Measurements from ENCODE around the gene TKTL1.

The TKTL1 gene

DNA sequence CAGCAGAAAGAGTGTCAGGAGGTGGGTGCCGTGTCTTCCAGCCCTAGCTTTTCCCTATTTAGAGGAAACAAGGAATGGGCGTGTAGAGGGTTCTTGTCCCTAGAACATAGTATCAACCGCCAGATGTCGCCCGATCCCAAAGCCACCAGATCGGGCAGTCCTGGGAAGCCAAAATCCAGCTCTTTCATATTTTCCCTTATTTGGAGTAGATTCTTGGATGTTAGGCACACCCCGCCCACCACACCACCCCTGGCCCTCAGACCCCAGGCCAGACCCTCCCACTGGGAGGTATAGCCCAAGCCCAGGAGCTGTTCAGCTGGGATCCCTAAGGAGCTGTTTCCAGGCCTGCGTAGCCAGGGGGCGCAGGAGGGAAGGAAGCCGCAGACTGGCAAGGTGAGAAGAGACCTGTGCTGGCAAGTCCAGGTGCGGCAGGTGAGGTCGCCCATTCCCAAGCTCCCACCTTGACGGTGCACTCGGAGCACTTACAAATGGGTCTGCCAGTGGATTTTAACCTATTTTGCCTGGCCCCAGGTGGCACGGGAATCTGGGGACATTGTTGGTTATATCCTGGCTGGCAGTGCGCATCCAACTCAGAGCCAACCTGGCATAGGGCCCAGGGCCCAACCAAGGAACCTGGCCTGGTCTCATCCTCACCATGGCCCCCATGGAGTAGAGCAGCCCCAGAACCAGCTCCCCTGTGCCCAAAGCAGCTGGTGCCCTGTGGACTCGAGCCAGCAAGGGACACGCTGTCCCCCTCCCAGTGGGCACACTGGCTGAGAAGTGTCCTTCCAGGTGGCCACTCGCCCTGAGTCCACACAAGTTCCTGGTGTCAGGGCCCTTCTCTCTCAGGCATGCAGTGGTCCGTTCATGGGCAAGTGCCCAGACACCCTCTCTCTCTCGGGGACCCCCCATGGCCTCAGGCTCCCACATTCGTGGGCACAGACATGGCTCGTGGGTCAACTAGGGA lies 78.0 kb downstream of the TKTL1 start:
- peak; percentile 44 for TF ChIP-seq CTCF (IDR thresholded peaks at IDR 0.05; ENCODE audit: low read depth, low read length, missing control alignments)
- H3K4me3 ChIP-seq (ENCODE audit: low read depth, low read length), result peak overlapping the region; percentile 59
- DNase-seq (ENCODE audit: low read depth), result no peak

DNA sequence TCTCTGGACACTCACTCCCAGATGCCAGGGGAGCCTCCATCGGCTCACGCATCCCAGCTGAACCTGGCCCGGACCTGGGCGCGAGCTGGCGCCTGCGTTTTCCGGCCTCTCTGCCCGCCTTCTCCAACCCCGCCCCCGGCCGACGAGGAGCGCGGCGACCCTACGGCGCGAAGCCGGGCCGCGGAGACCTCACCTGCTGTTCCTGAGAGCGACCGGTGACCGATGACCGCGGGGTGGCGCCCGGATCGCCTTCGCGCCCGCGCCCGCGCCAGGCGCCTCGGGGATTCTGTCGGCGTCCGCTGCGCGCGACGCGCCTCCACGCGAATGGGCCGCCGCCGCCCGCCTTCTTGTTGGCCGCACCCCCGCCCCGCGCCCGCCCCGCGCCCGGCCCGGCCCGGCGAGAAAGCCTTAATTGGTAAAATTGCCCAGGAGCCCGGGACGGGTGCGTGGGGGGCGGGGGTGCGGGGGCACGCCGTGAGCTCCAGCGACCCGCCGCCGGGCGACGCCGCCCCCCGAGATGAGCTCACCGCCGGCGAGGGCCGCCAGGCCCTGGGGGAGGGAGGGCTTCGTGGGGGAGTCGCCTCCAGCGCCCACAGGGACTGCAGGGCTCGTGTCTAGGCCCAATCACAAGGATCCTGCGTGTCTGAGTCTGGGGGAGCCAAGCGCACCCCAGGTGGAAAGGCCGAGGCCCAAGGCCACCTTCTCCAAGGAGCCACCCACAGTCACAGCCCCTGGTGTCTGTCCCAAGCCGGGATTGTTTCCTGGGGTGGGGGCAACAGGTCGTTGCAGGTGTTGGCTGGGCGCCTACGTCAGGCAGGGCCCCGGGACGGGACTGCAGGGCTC lies 78.9 kb downstream of the TKTL1 start, which contains the start of gene FLNA:
FLNA (minus strand) TSS at position 322 of the 843 bp plus-strand sequence. CDS start 3,389 bp downstream, outside the sequence.
- DNase-seq (ENCODE audit: low read depth), result no peak
- TF ChIP-seq CTCF (IDR thresholded peaks at IDR 0.05; ENCODE audit: low read depth, low read length, missing control alignments), result no peak
- H3K4me3 ChIP-seq (ENCODE audit: low read depth, low read length), result peak within 1 kb of the TSS; percentile 59

GRCh38 chrX:154375156-154375504 lies 79.5 kb downstream of the TKTL1 start:
- TF ChIP-seq CTCF (IDR thresholded peaks at IDR 0.05; ENCODE audit: low read depth, low read length, missing control alignments), result no peak
- peak overlapping the region; percentile 46 for H3K4me3 ChIP-seq (ENCODE audit: low read depth, low read length)
- DNase-seq (ENCODE audit: low read depth), result no peak

- DNase-seq (ENCODE audit: low read depth), result no peak
- no peak overlapping the region for H3K4me3 ChIP-seq (ENCODE audit: low read depth, low read length)
- no peak for TF ChIP-seq CTCF (IDR thresholded peaks at IDR 0.05; ENCODE audit: low read depth, low read length, missing control alignments)
These were observed 81.2 kb downstream of the TKTL1 start for GRCh38 chrX:154376774-154377173.

- peak overlapping the region; percentile 68 for H3K4me3 ChIP-seq (ENCODE audit: low read depth, low read length)
- no peak for TF ChIP-seq CTCF (IDR thresholded peaks at IDR 0.05; ENCODE audit: low read depth, low read length, missing control alignments)
- no peak for DNase-seq (ENCODE audit: low read depth)
These were observed 82.6 kb downstream of the TKTL1 start for GRCh38 chrX:154378059-154378798.

DNA sequence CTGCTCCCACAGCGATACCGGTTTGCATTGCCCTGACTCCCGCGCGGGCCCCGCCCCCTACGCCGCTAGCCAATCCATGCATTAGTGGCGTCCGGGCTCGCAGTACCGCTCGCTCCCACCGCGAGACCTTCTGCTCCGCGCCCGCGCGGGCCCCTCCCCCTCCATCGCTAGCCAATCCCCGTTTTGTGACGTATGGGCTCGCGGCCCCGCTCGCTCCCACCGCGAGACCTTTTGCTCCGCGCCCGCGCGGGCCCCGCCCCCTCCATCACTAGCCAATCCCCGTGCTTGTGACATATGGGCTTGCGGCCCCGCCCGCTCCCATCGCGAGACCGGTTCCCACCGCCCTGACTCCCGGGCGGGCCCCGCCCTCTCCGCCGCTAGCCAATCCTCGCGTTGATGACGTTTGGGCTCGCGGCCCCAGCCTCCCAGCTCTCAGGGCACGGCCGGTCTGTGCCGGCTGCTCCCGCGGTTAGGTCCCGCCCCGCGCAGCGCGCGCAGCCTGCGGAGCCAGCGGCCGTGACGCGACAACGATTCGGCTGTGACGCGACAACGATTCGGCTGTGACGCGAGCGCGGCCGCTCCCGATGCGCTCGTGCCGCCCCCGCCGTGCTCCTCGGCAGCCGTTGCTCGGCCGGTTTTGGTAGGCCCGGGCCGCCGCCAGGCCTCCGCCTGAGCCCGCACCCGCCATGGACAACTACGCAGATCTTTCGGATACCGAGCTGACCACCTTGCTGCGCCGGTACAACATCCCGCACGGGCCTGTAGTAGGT lies 83.4 kb downstream of the TKTL1 start, which contains the start of gene EMD:
EMD (plus strand) TSS at position 497 of the 770 bp plus-strand sequence; CDS start at position 687, 190 bp downstream.
- TF ChIP-seq CTCF (IDR thresholded peaks at IDR 0.05; ENCODE audit: low read depth, low read length, missing control alignments), result no peak
- H3K4me3 ChIP-seq (ENCODE audit: low read depth, low read length), result peak within 1 kb of the TSS; percentile 88
- DNase-seq (ENCODE audit: low read depth), result peak; percentile 87
